Measurements from ENCODE around the gene SOX4.

The SOX4 gene

GRCh38 chr6:21594416-21595281 lies 1.1 kb downstream of the SOX4 start:
- peak; percentile 42 to 44 for DNase-seq

- DNase-seq, result peak; percentile 21 to 22
Observed at GRCh38 chr6:21595285-21596144, 2.0 kb downstream of the SOX4 start.

DNA sequence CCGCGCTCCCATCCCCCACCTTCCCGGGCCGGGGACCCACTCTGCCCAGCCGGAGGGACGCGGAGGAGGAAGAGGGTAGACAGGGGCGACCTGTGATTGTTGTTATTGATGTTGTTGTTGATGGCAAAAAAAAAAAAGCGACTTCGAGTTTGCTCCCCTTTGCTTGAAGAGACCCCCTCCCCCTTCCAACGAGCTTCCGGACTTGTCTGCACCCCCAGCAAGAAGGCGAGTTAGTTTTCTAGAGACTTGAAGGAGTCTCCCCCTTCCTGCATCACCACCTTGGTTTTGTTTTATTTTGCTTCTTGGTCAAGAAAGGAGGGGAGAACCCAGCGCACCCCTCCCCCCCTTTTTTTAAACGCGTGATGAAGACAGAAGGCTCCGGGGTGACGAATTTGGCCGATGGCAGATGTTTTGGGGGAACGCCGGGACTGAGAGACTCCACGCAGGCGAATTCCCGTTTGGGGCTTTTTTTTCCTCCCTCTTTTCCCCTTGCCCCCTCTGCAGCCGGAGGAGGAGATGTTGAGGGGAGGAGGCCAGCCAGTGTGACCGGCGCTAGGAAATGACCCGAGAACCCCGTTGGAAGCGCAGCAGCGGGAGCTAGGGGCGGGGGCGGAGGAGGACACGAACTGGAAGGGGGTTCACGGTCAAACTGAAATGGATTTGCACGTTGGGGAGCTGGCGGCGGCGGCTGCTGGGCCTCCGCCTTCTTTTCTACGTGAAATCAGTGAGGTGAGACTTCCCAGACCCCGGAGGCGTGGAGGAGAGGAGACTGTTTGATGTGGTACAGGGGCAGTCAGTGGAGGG lies 2.8 kb downstream of the SOX4 start:
- DNase-seq, result peak; percentile 23 to 25

GRCh38 chr6:21596949-21597682 lies 3.6 kb downstream of the SOX4 start:
- no peak for DNase-seq

DNA sequence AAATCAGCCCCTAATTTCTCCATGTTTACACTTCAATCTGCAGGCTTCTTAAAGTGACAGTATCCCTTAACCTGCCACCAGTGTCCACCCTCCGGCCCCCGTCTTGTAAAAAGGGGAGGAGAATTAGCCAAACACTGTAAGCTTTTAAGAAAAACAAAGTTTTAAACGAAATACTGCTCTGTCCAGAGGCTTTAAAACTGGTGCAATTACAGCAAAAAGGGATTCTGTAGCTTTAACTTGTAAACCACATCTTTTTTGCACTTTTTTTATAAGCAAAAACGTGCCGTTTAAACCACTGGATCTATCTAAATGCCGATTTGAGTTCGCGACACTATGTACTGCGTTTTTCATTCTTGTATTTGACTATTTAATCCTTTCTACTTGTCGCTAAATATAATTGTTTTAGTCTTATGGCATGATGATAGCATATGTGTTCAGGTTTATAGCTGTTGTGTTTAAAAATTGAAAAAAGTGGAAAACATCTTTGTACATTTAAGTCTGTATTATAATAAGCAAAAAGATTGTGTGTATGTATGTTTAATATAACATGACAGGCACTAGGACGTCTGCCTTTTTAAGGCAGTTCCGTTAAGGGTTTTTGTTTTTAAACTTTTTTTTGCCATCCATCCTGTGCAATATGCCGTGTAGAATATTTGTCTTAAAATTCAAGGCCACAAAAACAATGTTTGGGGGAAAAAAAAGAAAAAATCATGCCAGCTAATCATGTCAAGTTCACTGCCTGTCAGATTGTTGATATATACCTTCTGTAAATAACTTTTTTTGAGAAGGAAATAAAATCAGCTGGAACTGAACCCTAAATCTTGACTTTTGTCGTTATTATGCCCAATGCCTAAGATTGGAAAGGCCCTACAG lies 4.5 kb downstream of the SOX4 start:
- no peak for DNase-seq

DNA sequence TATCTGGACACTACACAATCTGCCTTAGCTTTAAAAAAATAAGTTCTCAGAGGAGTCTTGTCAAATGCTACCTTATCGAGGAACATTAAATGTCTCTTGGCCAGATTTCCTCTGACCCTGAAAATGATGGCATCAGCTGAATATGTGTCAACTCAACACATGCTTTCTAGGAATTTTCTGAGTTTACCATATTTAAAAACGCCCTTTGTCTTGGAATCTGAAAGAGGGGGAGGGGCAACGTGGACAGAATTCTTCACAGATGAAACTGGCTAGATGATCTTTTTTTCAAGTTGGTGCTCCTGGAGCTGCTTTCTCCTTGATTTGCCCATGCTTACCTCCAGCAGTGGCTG lies 5.1 kb downstream of the SOX4 start:
- DNase-seq, result no peak

- DNase-seq, result no peak
Observed at GRCh38 chr6:21599051-21599696, 5.6 kb downstream of the SOX4 start.

GRCh38 chr6:21601339-21601923 lies 7.9 kb downstream of the SOX4 start:
- DNase-seq, result no peak

- no peak for DNase-seq
Observed at GRCh38 chr6:21601932-21602390, 8.4 kb downstream of the SOX4 start.

GRCh38 chr6:21603082-21603952 lies 9.8 kb downstream of the SOX4 start:
- DNase-seq, result no peak

DNA sequence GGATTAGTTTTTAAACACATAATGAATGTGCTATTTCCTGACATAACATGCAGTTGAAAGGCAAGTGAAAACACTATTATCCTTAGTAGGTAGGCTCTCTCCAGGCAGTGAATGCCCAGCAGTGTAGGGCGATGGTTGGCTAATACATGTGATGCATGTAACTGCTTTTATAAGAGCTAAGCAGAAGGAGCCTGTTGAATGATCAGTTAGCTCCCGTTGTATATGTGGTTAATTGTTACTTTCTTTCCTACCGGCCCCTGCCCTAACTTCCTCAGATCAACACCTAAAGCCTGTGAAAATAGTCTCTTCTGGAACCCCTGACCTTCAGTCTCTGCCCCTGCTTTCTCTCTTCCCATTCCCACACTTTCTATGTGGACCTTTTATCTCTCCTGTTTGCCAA lies 10.5 kb downstream of the SOX4 start:
- no peak for DNase-seq

DNA sequence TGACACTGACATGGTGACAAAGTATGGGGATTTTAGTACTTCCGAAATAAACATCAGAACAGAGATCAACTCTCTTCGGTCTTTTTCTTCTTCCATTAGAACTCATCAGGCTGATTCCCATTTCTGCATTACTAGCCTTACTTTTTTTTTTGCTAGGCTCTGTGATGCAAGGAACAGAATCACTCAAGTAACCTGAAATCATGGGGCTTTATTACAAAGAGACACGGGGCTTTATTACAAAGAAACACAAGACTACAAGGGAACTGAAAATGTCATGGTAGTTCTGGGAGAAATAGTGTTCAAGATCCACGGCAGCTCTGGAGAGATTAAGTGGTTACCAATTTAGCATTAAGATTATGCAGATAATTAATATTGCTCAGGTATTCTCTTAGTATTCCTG lies 11.6 kb downstream of the SOX4 start:
- no peak for DNase-seq

GRCh38 chr6:21608601-21609000 lies 15.1 kb downstream of the SOX4 start:
- DNase-seq, result no peak

DNA sequence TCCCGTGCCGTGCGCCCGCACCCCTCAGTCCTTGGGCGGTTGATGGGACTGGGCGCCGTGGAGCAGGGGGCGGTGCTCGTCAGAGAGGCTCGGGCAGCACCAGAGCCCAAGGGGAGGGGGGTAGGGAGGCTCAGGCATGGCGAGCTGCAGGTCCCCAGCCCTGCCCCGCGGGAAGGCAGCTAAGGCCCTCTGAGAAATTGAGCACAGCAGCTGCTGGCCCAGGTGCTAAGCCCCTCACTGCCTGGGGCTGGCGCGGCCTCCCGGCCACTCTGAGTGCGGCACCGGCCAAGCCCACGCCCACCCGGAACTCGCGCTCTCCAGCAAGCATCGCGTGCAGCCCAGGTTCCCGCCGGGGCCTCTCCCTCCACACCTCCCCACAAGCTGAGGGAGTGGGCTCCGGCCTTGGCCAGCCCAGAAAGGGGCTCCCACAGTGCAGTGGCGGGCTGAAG lies 16.4 kb downstream of the SOX4 start:
- no peak for DNase-seq

GRCh38 chr6:21610341-21610740 lies 16.8 kb downstream of the SOX4 start:
- DNase-seq, result no peak

DNA sequence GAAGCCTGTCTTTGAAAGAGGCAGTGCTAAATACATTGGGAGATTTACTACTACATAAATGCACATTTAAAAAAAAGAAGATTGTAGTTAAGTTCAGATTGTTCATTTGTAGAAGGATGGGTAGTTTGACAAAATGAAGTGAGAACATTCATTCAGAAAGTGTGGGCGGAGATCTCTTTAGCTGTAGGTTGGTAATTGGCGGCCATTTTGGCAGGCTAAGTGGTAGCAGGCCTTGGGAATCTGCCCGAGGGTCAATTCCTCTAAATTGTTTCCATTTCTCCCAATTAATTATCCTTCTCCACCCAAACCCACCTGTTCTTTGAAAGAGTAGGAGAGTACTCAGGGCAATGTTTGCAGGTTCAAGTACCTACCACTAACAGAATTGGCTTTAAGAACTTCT lies 17.9 kb downstream of the SOX4 start:
- DNase-seq, result no peak

GRCh38 chr6:21612067-21612745 lies 18.7 kb downstream of the SOX4 start:
- DNase-seq, result no peak

DNA sequence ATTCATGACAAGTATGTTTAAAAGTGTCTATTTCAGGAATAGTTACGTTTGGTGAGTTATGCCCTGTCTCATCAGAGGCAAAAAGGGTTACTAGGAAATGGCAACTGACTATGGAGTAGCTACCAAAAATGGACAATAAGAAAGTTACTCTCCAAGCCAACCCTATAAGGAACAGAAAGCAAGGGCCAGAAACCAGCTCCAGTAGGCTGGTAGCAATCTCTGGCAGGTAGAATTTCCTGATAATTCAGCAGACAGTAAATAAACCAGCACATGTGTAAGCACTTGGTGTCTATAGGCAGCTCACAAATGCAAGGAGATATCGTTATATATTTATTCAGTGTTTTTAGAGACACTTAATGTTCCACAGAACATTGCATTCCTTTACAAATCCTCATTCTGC lies 20.3 kb downstream of the SOX4 start:
- DNase-seq, result no peak

DNA sequence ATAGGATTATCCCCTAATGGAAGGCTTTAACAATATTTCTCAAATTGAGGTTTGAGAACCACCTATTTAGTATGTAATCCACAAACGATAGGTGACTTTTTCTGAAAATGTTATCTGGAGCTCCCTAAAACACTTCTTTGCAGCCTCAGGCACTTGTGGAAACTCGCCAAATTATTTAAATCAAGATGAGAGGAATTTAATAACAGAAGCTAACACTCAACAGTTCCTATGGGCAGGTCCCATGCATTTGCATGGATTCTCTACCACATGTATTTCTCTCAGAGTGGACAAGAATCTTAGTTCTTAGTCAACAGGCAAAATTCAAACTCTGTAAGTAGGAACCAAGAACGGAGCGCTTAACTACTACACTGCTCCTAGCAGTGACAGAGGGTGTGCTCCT lies 20.7 kb downstream of the SOX4 start:
- no peak for DNase-seq

Data from stimulated activated CD4-positive, alpha-beta T cell treated with anti-CD3 and anti-CD28 coated beads, Interleukin-2, amount 100 ng/mL, for 24 hours (primary cell).